ENCODE data around the gene FCN3. TPM values are rescaled to one million over a fixed set of nuclear protein-coding genes. Genes with fewer than 3 reads are reported as not detected.

FCN3 gene
- total and polyA plus RNA-seq, 2 donors (not counting 1 experiment from before 2014, with no cell fraction given), result not detected

DNA sequence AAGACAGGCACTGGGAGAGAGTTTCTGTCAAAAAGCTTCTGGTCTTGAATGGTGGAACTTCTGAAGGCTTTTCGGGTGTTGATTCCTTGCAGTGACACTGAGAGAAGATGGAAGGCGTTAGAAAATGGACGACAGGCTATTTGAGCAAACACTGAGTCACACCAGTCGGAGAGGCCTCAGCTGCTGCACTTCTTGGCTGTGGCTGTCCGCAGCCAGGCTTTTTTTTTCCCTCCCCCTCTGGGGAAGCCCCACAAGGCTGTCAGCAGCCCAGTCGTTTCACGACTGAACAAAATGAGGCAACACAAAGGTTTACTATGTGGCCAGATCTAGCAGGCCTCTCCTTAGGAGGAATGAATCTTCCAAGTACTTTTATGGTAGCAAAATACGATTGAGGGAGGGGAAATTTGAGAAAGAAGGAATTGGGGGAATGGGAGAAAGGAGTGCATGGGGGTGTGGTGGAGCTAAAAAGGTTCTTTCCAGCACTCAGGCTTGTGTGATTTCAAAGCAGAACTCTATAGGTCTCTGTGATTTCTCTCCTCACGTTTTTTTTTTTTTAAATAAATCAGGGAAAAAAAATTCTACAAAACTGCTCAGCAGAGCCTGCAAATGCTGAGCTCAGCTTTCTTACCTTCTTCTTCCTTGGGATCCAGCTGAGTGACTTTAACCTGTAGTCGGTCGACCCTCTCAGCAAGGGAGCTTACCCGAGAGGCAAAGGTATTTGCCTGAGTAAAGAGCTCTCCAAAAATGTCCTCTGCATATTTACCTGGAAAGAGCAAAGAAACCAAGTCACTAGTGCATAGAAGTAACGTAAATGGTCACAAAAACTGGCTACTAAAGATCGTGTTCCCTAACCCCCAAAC, 43.9 kb upstream of the FCN3 start:
- ATAC-seq (ENCODE audit: low read depth), result peak; percentile 74
- POLR2A ChIA-PET, result interaction anchor here (2.1 kb wide), 1 partner anchor 10 kb away, joined by 8 read pairs; no protein-coding TSS in a partner anchor
- H3K4me1 ChIP-seq (ENCODE audit: control insufficient read depth in 2 of 2, insufficient read depth in 2 of 2, low read length in 2 of 2), result peaks cover 42 to 49% of the 10 kb centered on the region in 2 donors
- H3K79me2 ChIP-seq (ENCODE audit: control insufficient read depth, insufficient read depth, low read length), result peaks cover 75% of the 10 kb centered on the region
- H2AFZ ChIP-seq (ENCODE audit: insufficient read depth, low read depth, low read length, poor library complexity, severe bottlenecking), result no peak overlapping the region
- peak overlapping the region; percentile 28 to 69 for H3K27ac ChIP-seq (ENCODE audit: low read length in 2 of 2)
- H3K9ac ChIP-seq (ENCODE audit: low read length), result no peak overlapping the region
- DNase-seq, result peak; percentile 50
- H3K9me3 ChIP-seq (ENCODE audit: control extremely low read depth in 1 of 3, control insufficient read depth in 2 of 3, insufficient read depth in 1 of 3, low read length in 2 of 3), result no peaks in the 10 kb centered on the region
- H3K4me2 ChIP-seq (replicated peaks; ENCODE audit: low read depth, low read length, poor library complexity, severe bottlenecking), result peak overlapping the region; percentile 1
- no peaks in the 10 kb centered on the region for H3K27me3 ChIP-seq (replicated peaks in 1 of 4; ENCODE audit: control extremely low read depth in 1 of 4, control insufficient read depth in 3 of 4, insufficient read depth in 4 of 4, low read length in 3 of 4)
- H3K4me3 Mint-ChIP-seq, result peak overlapping the region; percentile 64
- CTCF ChIA-PET, result interaction anchor here (0.7 to 9.5 kb wide), 15 partner anchors 9 to 251 kb away, joined by 3 to 95 read pairs (median 4); partner anchors contain the start of gene AHDC1
- peaks cover 2 to 64% of the 10 kb centered on the region in 2 experiments for H3K36me3 ChIP-seq (replicated peaks in 1 of 2; ENCODE audit: control extremely low read depth in 1 of 2, control insufficient read depth in 1 of 2, extremely low read depth in 1 of 2, insufficient read depth in 2 of 2, low read length in 1 of 2)
- H3K4me3 ChIP-seq (ENCODE audit: control extremely low read depth in 1 of 5, extremely low read depth in 1 of 5, insufficient read depth in 1 of 5, low read depth in 2 of 5, low read length in 4 of 5), result no peak overlapping the region
- WGBS (ENCODE audit: insufficient coverage), result 76% methylated on average over 12 of the region's 14 CpGs
- no peak for TF ChIP-seq CTCF (IDR thresholded peaks at IDR 0.05)
- no peak for TF ChIP-seq EZH2 (IDR thresholded peaks at IDR 0.05; ENCODE audit: borderline replicate concordance, insufficient read depth, low read depth, low read length, poor library complexity, severe bottlenecking)
- H3K4me1 Mint-ChIP-seq, result peaks cover 49% of the 10 kb centered on the region
- intact Hi-C loops (cut with micrococcal nuclease), result loop anchor here (5.0 kb wide), 1 partner anchor 244 kb away; no protein-coding TSS in a partner anchor
- H3K9me3 Mint-ChIP-seq (ENCODE audit: insufficient read depth), result no peaks in the 10 kb centered on the region
- H3K27me3 Mint-ChIP-seq, result no peaks in the 10 kb centered on the region
- H4K20me1 ChIP-seq (ENCODE audit: control insufficient read depth, insufficient read depth, low read length, poor library complexity, severe bottlenecking), result peaks cover 59% of the 10 kb centered on the region
- H3K27ac Mint-ChIP-seq, result peak overlapping the region; percentile 89

DNA sequence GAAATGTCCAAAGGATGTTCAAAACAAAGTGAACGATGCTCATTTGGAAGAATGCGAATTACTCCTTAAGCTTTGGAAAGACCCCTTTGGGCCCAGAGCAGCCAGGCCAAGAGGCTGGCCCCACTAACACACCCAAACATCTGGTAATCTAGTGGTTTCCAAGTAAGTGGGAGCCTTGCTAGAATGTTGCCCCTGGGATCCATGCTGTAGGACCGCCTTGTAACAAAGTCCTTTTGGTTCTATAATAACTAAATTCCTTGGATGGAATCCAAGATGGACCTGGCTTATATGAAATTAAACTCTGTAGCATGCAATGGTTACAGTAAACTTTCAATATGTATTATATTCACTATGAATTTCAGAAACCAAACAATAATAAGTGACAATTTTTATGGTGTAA, 43.1 kb upstream of the FCN3 start:
- H3K27ac Mint-ChIP-seq, result peak overlapping the region; percentile 85
- POLR2A ChIA-PET, result no interaction called here

More for the DNA sequence above, 43.1 kb upstream of the FCN3 start:
- DNase-seq, result no peak
- Histone ChIP-seq H3K9ac (ENCODE audit: low read length) (no peak overlapping the region), H3K36me3 (replicated peaks in 1 of 2; ENCODE audit: control extremely low read depth in 1 of 2, control insufficient read depth in 1 of 2, extremely low read depth in 1 of 2, insufficient read depth in 2 of 2, low read length in 1 of 2) (peaks cover 4 to 71% of the 10 kb centered on the region in 2 experiments), H3K4me1 (ENCODE audit: control insufficient read depth in 2 of 2, insufficient read depth in 2 of 2, low read length in 2 of 2) (peaks cover 42 to 47% of the 10 kb centered on the region in 2 donors), H3K9me3 (ENCODE audit: control extremely low read depth in 1 of 3, control insufficient read depth in 2 of 3, insufficient read depth in 1 of 3, low read length in 2 of 3) (no peaks in the 10 kb centered on the region), H3K27ac (ENCODE audit: low read length in 2 of 2) (peak overlapping the region in 1 of 2 donors; percentile 69), H2AFZ (ENCODE audit: insufficient read depth, low read depth, low read length, poor library complexity, severe bottlenecking) (no peak overlapping the region), H4K20me1 (ENCODE audit: control insufficient read depth, insufficient read depth, low read length, poor library complexity, severe bottlenecking) (peaks cover 54% of the 10 kb centered on the region), H3K4me2 (replicated peaks; ENCODE audit: low read depth, low read length, poor library complexity, severe bottlenecking) (no peak overlapping the region), H3K79me2 (ENCODE audit: control insufficient read depth, insufficient read depth, low read length) (peaks cover 67% of the 10 kb centered on the region), H3K4me3 (ENCODE audit: control extremely low read depth in 1 of 5, extremely low read depth in 1 of 5, insufficient read depth in 1 of 5, low read depth in 2 of 5, low read length in 4 of 5) (no peak overlapping the region), H3K27me3 (replicated peaks in 1 of 4; ENCODE audit: control extremely low read depth in 1 of 4, control insufficient read depth in 3 of 4, insufficient read depth in 4 of 4, low read length in 3 of 4) (no peaks in the 10 kb centered on the region)
- H3K4me1 Mint-ChIP-seq, result peaks cover 48% of the 10 kb centered on the region
- WGBS (ENCODE audit: insufficient coverage), result 100% methylated on average over 2 of the region's 3 CpGs
- CTCF ChIA-PET, result interaction anchor here (0.7 to 9.5 kb wide), 11 partner anchors 10 to 245 kb away, joined by 3 to 95 read pairs (median 6); partner anchors contain the start of genes AHDC1 and WASF2
- intact Hi-C loops (cut with micrococcal nuclease), result loop anchor here (2.0 to 5.0 kb wide), 2 partner anchors 19 to 245 kb away; no protein-coding TSS in a partner anchor
- H3K27me3 Mint-ChIP-seq, result no peaks in the 10 kb centered on the region
- no peak overlapping the region for H3K4me3 Mint-ChIP-seq
- TF ChIP-seq EZH2 (IDR thresholded peaks at IDR 0.05; ENCODE audit: borderline replicate concordance, insufficient read depth, low read depth, low read length, poor library complexity, severe bottlenecking), result no peak
- no peak for TF ChIP-seq CTCF (IDR thresholded peaks at IDR 0.05)
- H3K9me3 Mint-ChIP-seq (ENCODE audit: insufficient read depth), result no peaks in the 10 kb centered on the region
- ATAC-seq (ENCODE audit: low read depth), result no peak
